ENCODE measurements around the gene CCR8.

Gene CCR8

GRCh38 chr3:39325236-39325635 lies 4.3 kb upstream of the CCR8 start:
- H3K27ac ChIP-seq: no peak overlapping the region
- no peak for TF ChIP-seq ZFX (IDR thresholded peaks at IDR 0.05; ENCODE audit: borderline replicate concordance)

- TF ChIP-seq ZFX (IDR thresholded peaks at IDR 0.05; ENCODE audit: borderline replicate concordance): no peak
- no peak for TF ChIP-seq CTCF (IDR thresholded peaks at IDR 0.05)
- no peak overlapping the region for H3K27ac ChIP-seq
Measured at GRCh38 chr3:39327053-39327745, 2.3 kb upstream of the CCR8 start.

GRCh38 chr3:39327746-39328349 lies 1.7 kb upstream of the CCR8 start:
- no peak overlapping the region for H3K27ac ChIP-seq

GRCh38 chr3:39330824-39331223 lies 1.3 kb downstream of the CCR8 start:
- H3K27ac ChIP-seq: no peak overlapping the region
- TF ChIP-seq CTCF (IDR thresholded peaks at IDR 0.05) (no peak), ZFX (IDR thresholded peaks at IDR 0.05; ENCODE audit: borderline replicate concordance) (no peak)

More at GRCh38 chr3:39327746-39328349, 1.7 kb upstream of the CCR8 start:
- no peak for TF ChIP-seq ZFX (IDR thresholded peaks at IDR 0.05; ENCODE audit: borderline replicate concordance)

GRCh38 chr3:39332525-39332924 lies 3.0 kb downstream of the CCR8 start:
- H3K27ac ChIP-seq: no peak overlapping the region

GRCh38 chr3:39333607-39334006 lies 4.1 kb downstream of the CCR8 start:
- no peak overlapping the region for H3K27ac ChIP-seq
- TF ChIP-seq CTCF (IDR thresholded peaks at IDR 0.05) (no peak), ZFX (IDR thresholded peaks at IDR 0.05; ENCODE audit: borderline replicate concordance) (no peak)

More at GRCh38 chr3:39332525-39332924, 3.0 kb downstream of the CCR8 start:
- TF ChIP-seq CTCF (IDR thresholded peaks at IDR 0.05) (no peak), ZFX (IDR thresholded peaks at IDR 0.05; ENCODE audit: borderline replicate concordance) (no peak)

- TF ChIP-seq CTCF (IDR thresholded peaks at IDR 0.05): no peak
- no peak for TF ChIP-seq ZFX (IDR thresholded peaks at IDR 0.05; ENCODE audit: borderline replicate concordance)
- H3K27ac ChIP-seq: no peak overlapping the region
Measured at GRCh38 chr3:39334205-39334604, 4.7 kb downstream of the CCR8 start.

GRCh38 chr3:39338201-39338600 lies 8.7 kb downstream of the CCR8 start:
- no peak overlapping the region for H3K27ac ChIP-seq
- no peak for TF ChIP-seq ZFX (IDR thresholded peaks at IDR 0.05; ENCODE audit: borderline replicate concordance)
- TF ChIP-seq CTCF (IDR thresholded peaks at IDR 0.05): no peak

Data from 22Rv1 (cell line).